HFF-Myc (cell line): ENCODE measurements around the gene PDE11A.

Experiments
- DNase-seq: peaks from one replicate; pipeline ENCODE4 v3.0.0-alpha.2; 2011; ENCODE audit warnings: low read depth; ENCODE audit errors: extremely low read depth
- H3K4me3 ChIP-seq: replicated peaks from 2 replicates; pipeline ENCODE4 v1.5.1; 2011; ENCODE audit warnings: low read depth, mild to moderate bottlenecking, control low read depth, low read length
- TF ChIP-seq, protein P1 (sequence below): IDR thresholded peaks from 2 replicates; pipeline ENCODE4 v1.5.1; 2012; ENCODE audit warnings: mild to moderate bottlenecking, low read depth, low read length, control low read depth; ENCODE audit errors: missing control alignments

Gene PDE11A

DNA sequence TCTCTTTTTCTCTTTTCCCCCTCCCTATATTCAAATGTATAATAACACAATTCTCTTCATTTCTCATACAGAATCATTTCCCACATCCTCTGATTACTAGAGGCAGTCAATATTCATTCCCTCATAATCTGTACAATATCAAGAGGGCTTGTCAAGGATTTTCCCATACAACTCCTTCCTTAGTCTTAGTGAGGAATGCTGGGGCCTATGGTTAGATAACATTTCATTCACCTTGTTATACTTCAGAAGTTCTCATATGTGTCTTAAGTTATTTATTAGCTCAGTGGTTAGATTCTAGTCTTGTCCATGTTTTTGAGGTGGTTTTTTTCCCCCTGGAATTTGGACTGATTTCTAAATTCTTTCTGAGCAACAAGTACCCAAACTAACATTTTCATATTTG, 289.5 kb downstream of the PDE11A start:
- TF ChIP-seq, protein P1, sequence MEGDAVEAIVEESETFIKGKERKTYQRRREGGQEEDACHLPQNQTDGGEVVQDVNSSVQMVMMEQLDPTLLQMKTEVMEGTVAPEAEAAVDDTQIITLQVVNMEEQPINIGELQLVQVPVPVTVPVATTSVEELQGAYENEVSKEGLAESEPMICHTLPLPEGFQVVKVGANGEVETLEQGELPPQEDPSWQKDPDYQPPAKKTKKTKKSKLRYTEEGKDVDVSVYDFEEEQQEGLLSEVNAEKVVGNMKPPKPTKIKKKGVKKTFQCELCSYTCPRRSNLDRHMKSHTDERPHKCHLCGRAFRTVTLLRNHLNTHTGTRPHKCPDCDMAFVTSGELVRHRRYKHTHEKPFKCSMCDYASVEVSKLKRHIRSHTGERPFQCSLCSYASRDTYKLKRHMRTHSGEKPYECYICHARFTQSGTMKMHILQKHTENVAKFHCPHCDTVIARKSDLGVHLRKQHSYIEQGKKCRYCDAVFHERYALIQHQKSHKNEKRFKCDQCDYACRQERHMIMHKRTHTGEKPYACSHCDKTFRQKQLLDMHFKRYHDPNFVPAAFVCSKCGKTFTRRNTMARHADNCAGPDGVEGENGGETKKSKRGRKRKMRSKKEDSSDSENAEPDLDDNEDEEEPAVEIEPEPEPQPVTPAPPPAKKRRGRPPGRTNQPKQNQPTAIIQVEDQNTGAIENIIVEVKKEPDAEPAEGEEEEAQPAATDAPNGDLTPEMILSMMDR = no peak
- no peak overlapping the region for H3K4me3 ChIP-seq
- no peak for DNase-seq

DNA sequence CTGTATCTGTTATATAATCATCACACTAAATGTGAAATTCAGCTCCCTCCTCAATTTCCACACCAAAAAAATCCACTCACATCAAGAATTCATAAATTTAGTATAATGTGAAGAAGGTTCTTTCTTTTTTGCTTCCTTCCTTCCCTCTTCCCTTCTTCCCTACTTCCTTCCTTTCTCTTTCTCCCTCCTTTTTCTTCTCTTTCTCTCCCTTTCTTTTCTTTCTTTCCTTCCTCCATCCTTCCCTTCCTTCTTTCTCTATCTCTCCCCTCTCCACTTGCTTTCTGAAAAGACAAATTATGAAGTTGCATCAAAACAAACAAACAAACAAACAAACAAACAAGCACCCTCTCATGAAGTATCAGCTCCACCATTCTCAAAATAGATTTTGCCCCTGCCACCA, 290.0 kb downstream of the PDE11A start:
- no peak overlapping the region for H3K4me3 ChIP-seq
- DNase-seq = no peak

DNA sequence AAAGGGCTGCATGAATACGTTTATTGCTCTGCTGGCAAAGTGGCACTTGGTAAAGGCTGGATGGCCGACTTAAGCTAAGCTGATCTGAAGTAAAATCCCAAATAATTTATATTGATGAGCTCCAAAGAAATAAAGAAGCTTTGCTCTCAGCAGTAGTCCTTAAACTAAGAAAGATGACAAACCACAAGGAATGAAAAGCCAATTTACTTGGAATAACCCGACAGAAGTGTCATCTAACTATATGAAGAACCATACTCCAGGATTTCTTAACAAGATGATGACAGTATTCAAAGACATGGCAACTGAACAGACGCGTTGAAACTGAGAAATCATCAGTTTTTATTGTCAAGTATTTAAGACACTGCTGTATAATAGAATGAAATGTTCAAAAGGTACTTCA, 294.1 kb downstream of the PDE11A start:
- DNase-seq = no peak
- TF ChIP-seq, protein P1 = no peak
- H3K4me3 ChIP-seq = no peak overlapping the region

More for the DNA sequence above, 290.0 kb downstream of the PDE11A start:
- TF ChIP-seq, protein P1 = no peak

DNA sequence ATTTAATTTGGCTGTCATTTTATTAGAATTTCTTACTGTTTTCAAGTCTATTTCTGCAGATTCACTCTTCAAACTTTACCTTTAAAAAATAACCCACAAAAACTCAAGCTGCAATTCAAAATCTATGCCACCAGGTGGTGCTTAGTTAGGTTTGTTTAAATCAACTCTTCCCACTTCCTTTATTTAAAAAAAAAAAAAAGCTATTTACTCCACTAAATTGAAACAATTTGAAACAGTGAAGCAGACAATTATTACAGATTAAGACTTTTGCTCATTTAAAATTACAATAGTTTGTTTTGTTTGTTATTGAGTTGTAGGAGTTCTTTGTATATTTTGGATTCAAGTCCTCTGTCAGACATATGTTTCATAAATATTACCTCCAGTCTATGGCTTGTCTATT, 300.0 kb downstream of the PDE11A start:
- no peak for DNase-seq
- no peak overlapping the region for H3K4me3 ChIP-seq
- TF ChIP-seq, protein P1 = peak; percentile 31

DNA sequence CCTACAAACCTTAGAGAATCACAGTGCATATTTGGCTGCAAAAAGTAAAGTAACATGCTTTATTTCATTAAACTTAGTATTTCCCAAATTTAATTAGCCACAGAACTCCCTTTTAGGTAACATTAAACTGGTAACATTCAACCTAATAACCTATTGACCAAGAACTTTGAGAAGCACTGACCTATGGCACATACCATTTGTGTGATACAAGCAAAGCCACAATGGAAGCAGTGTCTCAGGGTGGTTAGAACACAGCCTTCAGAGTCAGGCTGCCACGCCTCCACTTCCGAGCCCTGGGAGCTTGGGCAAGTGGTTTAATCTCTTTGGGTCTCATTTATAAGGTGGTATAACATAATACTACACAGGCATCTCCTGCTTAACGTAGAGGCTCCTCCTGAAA, 301.4 kb downstream of the PDE11A start:
- H3K4me3 ChIP-seq = no peak overlapping the region
- TF ChIP-seq, protein P1 = no peak
- no peak for DNase-seq

DNA sequence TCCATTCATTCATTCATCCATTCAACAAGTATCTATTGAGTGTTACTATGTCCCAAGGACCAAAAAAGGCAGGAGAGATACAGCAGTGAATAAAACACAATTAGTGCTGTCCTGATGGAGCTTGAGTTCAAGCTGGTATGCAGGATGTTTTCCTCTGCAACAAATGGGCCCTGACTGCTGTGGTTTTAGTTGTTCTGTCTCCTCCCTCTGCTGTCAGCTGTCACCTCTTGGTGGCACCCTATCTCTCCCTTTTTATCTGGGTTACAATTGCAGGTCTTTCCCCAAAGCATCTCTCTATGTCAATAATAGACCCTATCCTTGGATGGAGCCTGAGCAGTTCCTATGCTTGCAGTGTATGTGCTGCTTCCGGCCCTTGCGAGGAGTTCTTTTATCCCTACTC, 304.8 kb downstream of the PDE11A start:
- H3K4me3 ChIP-seq = no peak overlapping the region
- DNase-seq = no peak

DNA sequence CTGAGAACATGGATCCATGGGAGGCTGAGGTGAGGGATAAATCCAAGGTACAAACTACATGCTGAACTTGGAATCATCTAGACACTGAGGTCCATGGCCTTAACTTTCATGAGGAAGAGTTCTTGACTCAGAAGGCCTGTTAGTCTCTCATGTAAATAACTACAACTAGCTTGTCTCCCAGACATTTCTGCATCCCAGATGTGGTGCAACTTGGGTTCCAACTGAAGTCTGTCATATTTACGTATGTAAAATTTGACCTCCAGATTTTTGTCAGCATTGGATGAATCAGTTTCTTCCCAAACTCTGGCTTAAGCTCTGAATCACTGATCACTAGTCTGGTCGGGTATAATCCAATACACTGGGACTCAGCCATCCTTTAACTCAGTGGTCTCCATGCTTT, 306.9 kb downstream of the PDE11A start:
- TF ChIP-seq, protein P1 = no peak
- no peak overlapping the region for H3K4me3 ChIP-seq

More for the DNA sequence above, 304.8 kb downstream of the PDE11A start:
- TF ChIP-seq, protein P1 = no peak

More for the DNA sequence above, 306.9 kb downstream of the PDE11A start:
- no peak for DNase-seq
